GM19372 (cell line): ENCODE data around the gene SNAPC1.
"Not testable (repeated sequence)": the region's sequence is repeated elsewhere in the genome, so short reads cannot be mapped to it uniquely, and the experiment has no call there.

Experiments used
- ATAC-seq: cut with Tn5 transposase; IDR thresholded peaks from one replicate; pipeline ENCODE4 v1.9.1; 2021; ENCODE audit warnings: mild to moderate bottlenecking, low read depth, moderate library complexity; ENCODE audit not compliant: unreplicated experiment

SNAPC1 gene

DNA sequence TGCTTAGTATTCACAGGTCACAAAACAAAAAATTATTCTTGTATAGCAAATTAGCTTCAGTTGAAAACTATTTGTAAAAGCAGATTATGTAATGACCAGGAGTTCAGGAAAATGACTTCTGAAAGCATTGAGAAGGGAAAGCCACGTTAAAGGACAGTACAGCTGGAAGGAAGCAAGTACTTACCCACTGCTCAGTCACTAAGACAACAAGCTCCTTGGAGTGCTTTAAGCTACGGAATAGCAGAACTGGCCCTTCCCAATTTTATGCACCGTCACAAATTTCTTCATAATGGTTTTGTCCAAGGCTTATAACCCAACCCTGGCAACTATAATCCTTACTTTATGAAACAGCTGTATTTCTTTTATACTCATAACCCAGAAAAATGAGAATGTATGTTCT is 13.0 kb upstream of the SNAPC1 start:
- no peak for ATAC-seq

GRCh38 chr14:61749867-61750266 is 12.4 kb upstream of the SNAPC1 start:
- ATAC-seq: no peak

DNA sequence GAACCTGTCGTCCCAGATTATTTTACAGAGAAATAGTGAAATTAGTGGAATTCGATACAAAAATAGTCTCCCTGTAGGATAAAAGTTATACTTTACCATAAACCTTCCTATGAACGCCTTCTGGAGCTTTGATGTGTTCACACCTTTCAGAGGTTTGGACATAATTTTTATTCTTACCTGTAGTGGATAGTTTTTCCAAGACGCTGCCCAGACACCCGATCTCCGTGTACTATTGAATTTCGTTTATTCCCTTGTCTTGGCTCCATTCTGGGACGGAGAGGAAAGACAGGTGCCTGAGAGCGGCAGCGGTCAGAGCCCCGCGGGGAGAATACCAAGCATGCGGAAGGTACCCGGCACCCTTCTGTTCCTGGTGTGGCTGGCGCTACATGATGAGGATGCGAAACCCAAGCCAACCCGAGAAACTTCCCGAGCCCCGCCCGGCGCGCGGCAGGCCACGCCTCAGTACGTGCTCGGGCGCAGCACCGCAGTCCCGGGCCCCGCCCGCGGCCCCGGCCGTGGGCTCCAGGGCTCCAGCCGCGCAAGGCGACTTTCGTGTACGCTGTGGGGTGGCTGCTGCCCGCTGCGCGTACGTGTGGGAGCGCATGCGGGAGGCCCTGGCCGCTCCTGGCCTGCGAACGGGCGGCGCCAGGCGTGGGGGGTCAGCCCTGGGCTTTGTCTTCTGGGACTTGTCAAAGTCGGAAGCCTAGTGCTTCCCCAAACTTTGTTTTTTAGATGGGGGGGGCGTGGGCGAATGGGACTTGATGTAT is 11.3 kb upstream of the SNAPC1 start:
- peak; percentile 93 for ATAC-seq

GRCh38 chr14:61751475-61751989 is 10.7 kb upstream of the SNAPC1 start:
- no peak for ATAC-seq

- ATAC-seq: no peak
Observed at GRCh38 chr14:61752626-61753025, 9.6 kb upstream of the SNAPC1 start.

DNA sequence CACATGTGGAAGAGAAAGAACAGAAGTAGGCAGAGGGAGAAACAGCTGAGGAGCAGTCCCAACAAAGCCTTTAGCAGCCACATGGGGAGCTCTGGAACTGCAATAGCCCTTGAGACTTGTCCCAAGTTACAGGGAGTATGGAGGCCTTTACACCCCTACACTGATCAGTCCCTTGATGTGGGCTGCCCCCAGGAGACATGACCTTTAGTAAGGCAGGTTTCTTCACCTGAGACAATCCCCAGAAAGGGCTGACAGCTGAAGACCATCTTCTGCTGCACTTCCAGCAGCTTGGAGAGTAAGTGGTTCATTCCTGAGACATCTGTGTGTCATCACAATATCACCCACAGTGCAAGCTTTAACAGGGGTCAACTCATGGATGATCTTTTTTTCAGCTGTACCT is 8.6 kb upstream of the SNAPC1 start:
- no peak for ATAC-seq

DNA sequence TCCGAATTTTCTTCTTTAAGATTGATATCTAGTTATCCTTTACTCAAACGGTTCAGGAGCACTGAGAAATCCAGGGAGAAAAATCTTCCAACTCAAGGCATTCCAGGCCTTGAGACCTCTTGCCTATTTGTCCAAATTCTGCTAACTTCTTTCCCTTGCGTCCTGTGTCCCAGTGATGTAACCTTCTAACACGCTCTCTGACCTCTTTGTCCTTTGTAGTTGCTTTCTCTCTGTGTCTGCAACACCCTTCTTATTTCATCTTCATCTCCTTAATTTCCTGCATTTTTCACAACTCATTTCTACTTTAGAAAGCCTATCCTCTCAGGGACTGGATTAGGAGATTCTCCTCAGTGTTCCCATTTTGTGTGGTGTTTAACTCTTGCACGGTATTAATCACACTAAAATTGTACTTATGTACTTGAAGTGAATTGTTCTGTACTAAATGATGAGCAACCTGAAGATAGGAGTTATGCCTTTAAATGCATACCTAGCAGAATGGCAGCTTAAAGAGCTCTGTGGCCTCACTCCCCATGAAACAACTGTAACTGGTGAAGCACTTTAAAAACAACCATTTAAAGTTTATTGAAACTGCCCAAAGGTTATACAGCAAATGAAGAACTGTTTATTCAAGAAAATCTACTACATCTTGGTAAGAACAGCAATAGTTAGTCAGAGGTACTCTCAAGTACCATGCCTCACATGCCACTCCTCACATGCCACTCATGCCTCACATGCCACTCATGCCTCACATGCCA is 7.4 kb upstream of the SNAPC1 start:
- ATAC-seq: no peak

- ATAC-seq: not testable (repeated sequence)
Observed at GRCh38 chr14:61755382-61755742, 6.9 kb upstream of the SNAPC1 start.

- ATAC-seq: no peak
Observed at GRCh38 chr14:61756135-61756534, 6.1 kb upstream of the SNAPC1 start.

- no peak for ATAC-seq
Observed at GRCh38 chr14:61759878-61760277, 2.3 kb upstream of the SNAPC1 start.

- no peak for ATAC-seq
Observed at GRCh38 chr14:61761557-61761956, 663 bp upstream of the SNAPC1 start.

- ATAC-seq: no peak
Observed at GRCh38 chr14:61764342-61765122, 2.3 kb downstream of the SNAPC1 start.

DNA sequence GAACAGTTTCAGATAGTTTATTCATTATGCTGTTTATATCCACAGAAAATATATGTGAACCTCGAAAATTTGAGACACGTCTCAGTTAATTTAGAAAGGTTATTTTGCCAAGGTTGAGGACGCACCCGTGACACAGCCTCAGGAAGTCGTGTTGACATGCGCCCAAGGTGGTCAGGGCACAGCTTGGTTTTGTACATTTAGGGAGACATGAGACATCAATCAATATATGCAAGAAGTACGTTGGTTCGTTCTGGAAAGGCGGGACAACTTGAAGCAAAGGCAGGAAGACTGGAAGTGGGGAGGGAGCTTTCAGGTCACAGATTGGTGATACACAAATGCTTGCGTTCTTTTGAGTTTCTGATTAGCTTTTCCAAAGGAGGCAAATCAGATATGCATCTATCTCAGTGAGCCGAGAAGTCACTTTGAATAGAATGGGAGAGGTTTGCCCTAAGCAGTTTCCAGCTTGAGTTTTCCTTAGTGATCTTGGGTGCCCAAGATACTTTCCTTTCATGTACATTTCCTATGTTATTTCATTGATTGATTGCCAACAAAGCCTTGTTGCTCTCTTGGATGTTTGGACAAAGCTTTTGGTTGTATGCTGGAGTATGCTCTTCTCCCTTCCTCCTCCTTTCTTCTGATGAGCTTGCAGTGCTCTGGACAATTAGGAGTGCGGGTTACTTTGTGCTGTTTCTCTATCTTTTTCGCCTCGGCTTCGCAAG is 3.2 kb downstream of the SNAPC1 start:
- no peak for ATAC-seq

DNA sequence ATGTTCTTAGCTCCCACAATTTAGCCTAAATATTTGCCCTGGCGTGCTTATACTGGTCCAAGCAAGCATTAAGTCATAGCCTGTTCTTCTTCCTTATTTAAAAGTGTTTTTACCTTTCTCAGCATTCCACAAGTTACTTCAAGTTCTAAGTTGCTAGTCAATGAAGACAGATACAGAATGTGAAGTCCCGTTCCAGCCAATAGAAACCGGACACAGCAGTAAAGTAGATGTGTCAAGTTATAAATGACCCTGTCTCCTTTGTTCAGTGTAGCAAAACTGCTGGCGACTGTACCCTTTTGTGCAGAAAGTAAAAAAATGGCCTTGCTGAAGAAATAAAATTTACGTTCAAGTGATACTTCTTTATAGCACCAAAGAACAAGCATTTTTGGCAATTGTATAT is 3.9 kb downstream of the SNAPC1 start:
- ATAC-seq: no peak

DNA sequence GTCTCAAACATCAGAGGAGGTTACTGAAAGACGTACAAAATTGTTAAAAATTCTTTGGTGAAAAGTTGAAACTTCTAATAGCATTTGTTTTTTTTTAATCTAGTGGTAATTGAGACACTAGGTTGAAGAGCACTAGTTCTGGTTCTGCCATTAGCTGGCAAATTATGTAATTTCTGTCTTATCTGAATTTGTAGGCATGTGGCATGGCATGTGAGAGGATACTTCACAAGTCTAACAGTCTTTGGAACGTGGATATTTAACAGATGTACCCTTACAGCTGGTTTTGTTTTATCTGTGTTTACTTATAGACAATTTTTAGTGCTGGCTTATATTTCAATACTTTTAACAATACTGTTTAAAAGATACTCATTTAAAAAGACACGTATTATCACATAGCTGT is 6.0 kb downstream of the SNAPC1 start:
- ATAC-seq: no peak

- no peak for ATAC-seq
Observed at GRCh38 chr14:61769893-61770292, 7.7 kb downstream of the SNAPC1 start.

DNA sequence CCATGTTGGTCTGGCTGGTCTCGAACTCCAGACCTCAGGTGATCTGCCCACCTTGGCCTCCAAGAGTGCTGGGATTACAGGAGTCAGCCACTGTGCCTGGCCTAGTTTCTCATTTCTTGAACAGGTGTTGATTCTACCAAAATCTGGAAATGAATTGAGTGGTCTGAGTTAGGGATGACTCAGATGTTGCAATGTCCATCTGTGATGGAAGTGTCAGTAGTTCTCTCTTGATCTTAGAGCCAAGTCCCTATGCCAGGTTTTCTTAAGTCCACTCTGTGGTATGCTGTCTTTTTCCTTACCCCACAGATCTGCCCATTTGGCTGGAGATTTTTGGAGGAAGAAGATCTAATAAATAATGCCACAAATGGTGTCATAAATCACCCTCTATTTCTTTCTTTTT is 12.6 kb downstream of the SNAPC1 start:
- no peak for ATAC-seq

- no peak for ATAC-seq
Observed at GRCh38 chr14:61780125-61780524, 17.9 kb downstream of the SNAPC1 start.

- no peak for ATAC-seq
Observed at GRCh38 chr14:61797309-61797708, 35.1 kb downstream of the SNAPC1 start.

DNA sequence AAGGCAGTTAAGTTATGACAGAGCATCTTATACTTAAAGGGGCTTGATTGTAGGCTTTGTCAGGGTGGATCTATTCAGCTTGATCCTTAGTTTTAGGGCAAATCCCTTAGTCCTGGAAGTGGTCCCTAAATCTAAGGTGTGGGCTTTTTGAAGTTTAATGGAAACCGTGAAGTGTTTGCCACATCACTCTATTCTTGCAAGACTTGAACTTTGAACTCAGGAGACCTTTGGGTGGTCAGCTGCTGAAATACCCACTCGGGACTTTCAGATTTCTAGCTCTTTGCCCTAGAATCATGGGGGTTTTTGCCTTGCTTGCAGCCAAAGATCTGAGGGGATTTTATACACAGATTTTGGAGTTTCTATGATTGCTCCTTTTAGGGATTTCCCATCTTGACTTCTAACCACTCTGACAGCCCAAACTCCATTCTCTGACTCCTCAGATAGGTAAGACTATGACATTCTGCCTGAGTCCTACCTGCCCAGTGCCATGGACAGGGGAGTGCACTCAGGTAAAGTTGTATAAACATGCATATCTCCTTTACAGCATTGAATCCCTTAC is 39.9 kb downstream of the SNAPC1 start:
- no peak for ATAC-seq
